ENCODE data around the gene WDR41.
"Not testable (repeated sequence)": the region's sequence is repeated elsewhere in the genome, so short reads cannot be mapped to it uniquely, and the experiment has no call there.

Gene WDR41

DNA sequence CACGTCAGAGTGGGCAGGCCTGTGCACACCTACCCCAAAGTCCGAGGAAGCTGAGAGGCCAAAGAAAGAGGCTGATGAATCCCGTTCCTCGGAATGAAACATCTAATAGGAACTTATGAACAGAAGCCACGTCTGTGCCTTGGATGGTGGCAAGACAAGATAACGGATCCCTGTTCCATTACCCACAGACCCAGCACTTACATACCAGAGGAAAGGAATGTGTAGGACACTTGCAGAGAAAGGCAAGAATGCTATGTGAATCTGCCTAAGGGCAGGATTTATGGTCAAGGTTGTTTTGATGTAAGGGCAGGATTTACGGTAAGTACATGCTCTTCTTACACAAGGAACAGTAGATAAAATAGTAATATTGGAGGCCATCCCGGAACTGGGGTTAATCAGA lies 93.2 kb downstream of the WDR41 start:
- no peak for DNase-seq

DNA sequence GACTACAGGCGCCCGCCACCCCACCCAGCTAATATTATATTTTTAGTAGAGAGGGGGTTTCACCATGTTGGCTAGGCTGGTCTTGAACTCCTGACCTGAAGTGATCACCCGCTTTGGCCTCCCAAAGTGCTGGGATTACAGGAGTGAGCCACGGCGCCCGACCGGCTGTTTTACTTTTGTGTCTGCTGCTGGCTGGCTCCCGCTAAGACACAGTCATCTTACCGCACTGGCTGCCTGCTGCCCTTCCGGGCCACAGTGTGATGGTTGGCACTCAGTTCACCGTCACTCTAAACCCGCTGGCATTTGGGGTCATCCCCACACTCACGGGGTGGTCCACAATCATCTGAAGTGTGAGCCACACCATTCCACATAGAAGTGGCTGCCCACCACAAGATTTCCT lies 93.7 kb downstream of the WDR41 start:
- DNase-seq: no peak

DNA sequence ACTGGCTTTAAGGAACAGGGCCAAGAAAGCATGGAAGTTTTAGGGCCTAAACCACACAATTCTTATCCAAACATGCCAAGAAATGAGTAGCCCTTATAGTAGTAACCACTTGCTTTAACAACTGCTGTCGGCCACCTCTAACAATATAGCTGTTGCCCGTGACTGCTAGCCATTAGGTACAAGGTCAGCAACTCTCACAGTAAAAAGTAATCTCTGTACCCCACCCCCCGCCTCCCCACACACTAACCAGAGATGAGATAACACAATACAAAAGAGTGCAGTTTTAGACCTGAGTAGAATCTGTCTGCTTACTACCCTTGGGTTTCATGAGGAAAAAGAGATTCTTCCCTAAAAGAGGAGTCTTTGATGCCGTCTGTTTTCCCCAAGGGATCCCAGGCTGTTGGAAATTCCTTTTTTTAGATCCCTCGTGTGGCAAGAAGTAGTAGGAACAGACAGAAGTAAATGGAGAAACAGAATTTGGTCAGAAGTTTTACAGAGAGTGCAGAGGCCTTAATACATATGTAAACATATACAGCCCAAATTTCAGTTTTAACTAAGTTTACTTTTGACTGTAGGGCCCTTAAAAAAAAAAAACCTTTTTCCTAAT lies 94.3 kb downstream of the WDR41 start:
- DNase-seq: no peak

DNA sequence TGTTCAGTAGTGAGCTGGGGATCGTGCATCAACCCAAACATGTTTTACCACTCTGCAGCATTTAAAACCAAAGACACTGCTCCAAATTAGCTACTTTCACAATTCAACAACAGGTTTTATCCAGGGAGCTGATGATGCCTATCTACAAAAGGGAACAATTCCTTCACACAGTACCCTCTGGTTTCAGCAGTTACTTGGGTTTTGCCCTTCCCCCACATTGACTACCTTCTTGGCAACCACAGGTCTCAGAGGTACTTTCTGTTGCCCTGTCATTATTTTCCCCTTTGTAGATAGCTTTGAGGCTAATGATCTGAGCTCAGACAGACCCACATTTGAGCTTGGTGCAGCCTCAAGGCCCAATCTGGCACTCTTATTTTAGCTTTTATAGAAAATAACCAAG lies 96.1 kb downstream of the WDR41 start:
- DNase-seq: no peak

DNA sequence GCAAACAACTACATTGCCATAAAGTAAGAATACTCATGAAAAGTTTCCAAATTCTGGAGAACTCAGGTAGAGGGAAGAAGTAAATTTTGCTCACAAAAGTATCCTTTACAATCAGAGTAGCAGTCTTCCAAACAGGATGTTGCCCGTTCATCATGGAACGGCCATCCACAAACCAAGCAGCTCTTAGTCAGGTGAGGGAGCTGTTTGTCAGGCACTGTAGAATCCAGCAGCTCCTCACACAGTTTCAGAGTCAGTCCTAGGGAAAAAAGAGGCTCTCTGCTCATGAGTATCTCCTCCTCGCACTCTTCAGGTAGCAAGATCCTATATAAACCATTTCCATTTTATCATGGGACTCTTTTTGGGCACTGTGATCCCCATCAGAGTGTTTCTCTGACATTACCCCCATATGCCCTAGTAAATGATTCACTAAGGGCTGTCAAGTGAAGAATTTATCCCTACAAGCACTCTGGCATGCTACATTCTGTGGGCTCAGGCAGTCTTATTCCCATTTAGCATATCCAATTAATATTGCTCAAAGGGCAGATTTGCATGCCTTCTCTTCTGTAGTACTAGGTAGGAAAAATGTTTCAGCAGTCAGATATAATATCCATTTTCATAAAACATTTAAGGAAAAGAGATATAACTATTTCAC lies 97.9 kb downstream of the WDR41 start:
- DNase-seq: no peak

DNA sequence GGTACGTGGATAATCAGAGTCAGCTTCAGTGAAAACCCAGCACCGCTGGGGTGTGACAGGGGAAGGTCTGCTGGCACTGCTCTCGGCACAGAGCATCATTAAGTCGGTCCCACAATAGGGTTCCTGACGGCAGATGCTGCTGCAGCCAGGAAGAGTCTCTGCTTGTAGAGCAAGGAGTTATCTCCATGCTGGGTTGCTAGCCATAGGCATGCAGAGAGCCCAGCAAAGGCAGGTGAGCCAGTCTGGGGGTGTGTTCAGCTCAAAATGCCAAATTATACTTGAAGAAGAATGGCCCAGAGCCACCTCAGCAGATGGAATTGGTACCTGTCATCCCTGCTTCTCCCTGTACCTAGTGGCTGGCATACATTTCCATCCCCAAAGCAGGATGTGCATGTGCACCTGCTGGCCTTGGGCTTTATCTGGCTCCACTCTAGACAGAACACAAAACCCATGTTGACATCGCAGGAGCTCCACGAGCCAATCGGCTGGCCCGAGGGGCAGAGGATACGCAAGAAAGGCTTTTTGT lies 100.8 kb downstream of the WDR41 start:
- no peak for DNase-seq

DNA sequence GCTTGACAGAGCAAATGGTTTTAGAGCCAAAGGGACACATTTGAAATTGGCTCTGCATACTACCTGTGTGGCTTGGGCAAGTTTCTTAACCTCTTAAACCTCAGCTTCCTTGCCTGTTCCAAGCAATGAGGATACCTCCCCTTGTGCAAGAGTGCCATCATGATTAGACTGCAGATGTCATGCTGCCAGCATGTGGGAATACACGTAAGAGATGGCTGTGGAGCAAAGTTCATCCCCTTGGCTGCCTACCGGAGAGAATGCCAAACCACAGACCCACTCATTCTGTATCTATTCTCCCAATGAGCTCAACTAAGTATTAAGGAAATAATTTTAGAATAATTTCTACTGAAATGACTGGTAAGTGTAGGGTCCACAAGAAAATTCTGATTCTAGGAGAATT lies 101.3 kb downstream of the WDR41 start:
- DNase-seq: no peak

DNA sequence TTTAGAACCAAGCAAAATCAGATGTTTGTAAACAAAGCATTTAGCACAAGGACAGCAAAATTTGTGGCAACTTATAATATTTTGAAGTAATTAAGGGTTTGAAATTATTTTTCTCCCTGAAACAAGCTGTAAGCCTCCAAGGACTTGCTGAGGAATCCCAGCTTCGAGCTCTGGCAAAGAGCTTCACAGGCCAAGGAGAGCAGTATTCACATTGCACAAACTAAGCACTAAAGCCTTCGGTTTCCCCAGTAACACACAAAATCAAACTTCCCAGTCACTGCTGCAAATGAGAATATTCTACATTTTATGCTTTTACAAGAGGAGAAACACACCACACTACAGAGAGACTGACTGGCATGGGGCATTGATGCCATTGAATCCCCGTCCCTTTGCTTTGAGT lies 101.9 kb downstream of the WDR41 start:
- no peak for DNase-seq

DNA sequence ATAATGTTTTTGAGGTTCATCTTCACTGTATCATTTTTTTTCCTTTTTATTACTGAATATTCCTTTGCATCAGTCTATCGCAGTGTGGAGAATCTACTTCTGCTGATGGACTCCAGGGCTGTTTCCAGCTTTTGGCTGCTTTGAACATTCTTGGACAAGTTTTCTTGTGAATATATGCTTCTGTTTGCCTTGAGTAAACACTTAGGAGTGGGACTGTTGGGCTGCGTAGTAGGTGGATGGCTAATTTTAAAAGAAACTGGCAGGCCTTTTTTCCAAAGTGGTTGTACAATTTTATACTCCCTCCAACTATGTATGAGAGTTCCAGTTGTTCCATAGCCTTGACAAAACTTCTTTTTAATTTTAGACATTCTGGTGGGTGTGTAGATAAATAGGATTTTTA lies 102.4 kb downstream of the WDR41 start:
- DNase-seq: no peak

DNA sequence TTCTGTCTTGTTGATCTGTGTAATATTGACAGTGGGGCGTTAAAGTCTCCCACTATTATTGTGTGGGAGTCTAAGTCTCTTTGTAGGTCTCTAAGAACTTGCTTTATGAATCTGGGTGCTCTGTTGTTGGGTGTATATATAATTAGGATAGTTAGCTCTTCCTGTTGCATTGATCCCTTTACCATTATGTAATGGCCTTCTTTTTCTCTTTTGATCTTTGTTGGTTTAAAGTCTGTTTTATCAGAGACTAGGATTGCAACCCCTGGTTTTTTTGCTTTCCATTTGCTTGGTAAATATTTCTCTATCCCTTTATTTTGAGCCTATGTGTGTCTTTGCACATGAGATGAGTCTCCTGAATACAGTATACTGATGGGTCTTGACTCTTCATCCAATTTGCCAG lies 105.8 kb downstream of the WDR41 start:
- not testable (repeated sequence) for DNase-seq

DNA sequence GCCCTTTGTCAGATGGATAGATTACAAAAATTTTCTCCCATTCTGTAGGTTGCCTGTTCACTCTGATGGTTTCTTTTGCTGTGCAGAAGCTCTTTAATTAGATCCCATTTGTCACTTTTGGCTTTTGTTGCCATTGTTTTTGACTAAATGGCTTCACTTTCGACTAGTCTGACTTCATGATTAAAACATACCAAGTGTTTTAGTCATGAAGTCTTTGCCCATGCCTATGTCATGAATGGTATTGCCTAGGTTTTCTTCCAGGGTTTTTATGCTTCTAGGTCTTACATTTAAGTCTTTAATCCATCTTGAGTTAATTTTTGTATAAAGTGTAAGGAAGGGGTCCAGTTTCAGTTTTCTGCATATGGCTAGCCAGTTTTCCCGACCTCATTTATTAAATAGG lies 108.8 kb downstream of the WDR41 start:
- DNase-seq: not testable (repeated sequence)

All from NCI-H526 treated with DMSO at 0.1 percent for 48 hours (cell line).